GM23248 (cell line): ENCODE results near the gene PARL. TPM values are rescaled to one million over a fixed set of nuclear protein-coding genes. Genes with fewer than 3 reads are reported as not detected.

Source experiments
- DNase-seq: peaks from one replicate; pipeline ENCODE4 v3.0.0-alpha.2; 2015
- H2AFZ ChIP-seq: fragments of 200-600 bp; sonication (generic); 2 replicates; pipeline ENCODE4 v1.6.1; 2016; ENCODE audit warnings: antibody characterized with exemption
- H3F3A ChIP-seq: fragments of 200-600 bp; sonication (generic); 2 replicates; pipeline ENCODE4 v1.6.1; 2016; ENCODE audit warnings: mild to moderate bottlenecking, antibody characterized with exemption, mixed run types; ENCODE audit not compliant: insufficient read depth
- H3K27ac ChIP-seq: fragments of 200-600 bp; sonication (generic); 2 replicates; pipeline ENCODE4 v1.5.1; 2016; ENCODE audit warnings: mild to moderate bottlenecking
- H3K27me3 ChIP-seq: fragments of 200-600 bp; sonication (generic); replicated peaks from 2 replicates; pipeline ENCODE4 v1.6.1; 2016; ENCODE audit warnings: mild to moderate bottlenecking; ENCODE audit not compliant: insufficient read depth
- H3K36me3 ChIP-seq: fragments of 200-600 bp; sonication (generic); 2 replicates; pipeline ENCODE4 v1.6.1; 2016; ENCODE audit warnings: low read depth, mild to moderate bottlenecking
- H3K4me1 ChIP-seq: fragments of 200-600 bp; sonication (generic); 2 replicates; pipeline ENCODE4 v1.6.1; 2016; ENCODE audit warnings: mild to moderate bottlenecking; ENCODE audit not compliant: insufficient read depth
- H3K4me2 ChIP-seq: fragments of 200-600 bp; sonication (generic); one replicate; pipeline ENCODE4 v1.6.1; 2016; ENCODE audit warnings: mild to moderate bottlenecking; ENCODE audit not compliant: unreplicated experiment
- H3K4me3 ChIP-seq: fragments of 200-600 bp; sonication (generic); 2 replicates; pipeline ENCODE4 v1.5.1; 2016; ENCODE audit warnings: mild to moderate bottlenecking
- H3K79me2 ChIP-seq: fragments of 200-600 bp; sonication (generic); 2 replicates; pipeline ENCODE4 v1.6.1; 2016; ENCODE audit warnings: mild to moderate bottlenecking; ENCODE audit not compliant: insufficient read depth
- H3K9ac ChIP-seq: fragments of 200-600 bp; sonication (generic); 2 replicates; pipeline ENCODE4 v1.6.1; 2016; ENCODE audit warnings: mild to moderate bottlenecking
- H3K9me2 ChIP-seq: fragments of 200-600 bp; sonication (generic); 2 replicates; pipeline ENCODE4 v1.6.1; 2016; ENCODE audit warnings: mixed run types, mild to moderate bottlenecking, moderate library complexity; ENCODE audit not compliant: insufficient read depth
- H3K9me3 ChIP-seq: fragments of 200-600 bp; sonication (generic); one replicate; pipeline ENCODE4 v1.6.1; 2017; ENCODE audit warnings: low read depth
- H4K20me1 ChIP-seq: fragments of 200-600 bp; sonication (generic); 2 replicates; pipeline ENCODE4 v1.6.0; 2016; ENCODE audit not compliant: insufficient read depth
- EZH2 ChIP-seq: fragments of 200-600 bp; sonication (generic); IDR thresholded peaks from 2 replicates; pipeline ENCODE4 v1.6.1; 2018; ENCODE audit warnings: antibody characterized with exemption, mild to moderate bottlenecking; ENCODE audit not compliant: insufficient read depth, poor library complexity, severe bottlenecking
- EZH2phosphoT487 ChIP-seq: fragments of 200-600 bp; sonication (generic); IDR thresholded peaks from 2 replicates; pipeline ENCODE4 v1.6.1; 2018; ENCODE audit warnings: antibody characterized with exemption, moderate library complexity, mild to moderate bottlenecking, low read depth; ENCODE audit not compliant: insufficient read depth
- WGBS, 2 experiments: methylation state at CpG; one replicate each; pipeline ENCODE4 v1.1.6; 2015 to 2017; ENCODE audit warnings: low lambda C conversion rate in 2 of 2, low coverage in 1 of 2; ENCODE audit errors: missing lambda C conversion rate in 2 of 2; 5-methylcytosine and 5-hydroxymethylcytosine counted together
- in situ Hi-C: fragments of 300-500 bp; cut with MboI; formaldehyde crosslinking; loops from 2 replicates; pipeline ENCODE4 v1.15.0; 2020
- polyA plus RNA-seq: library from polyadenylated mRNA; unstranded; fragments of >200 nt; fragmentation: Nextera tagmentation; extraction: Ambion mirVana; gene quantifications from 2 replicates; pipeline ENCODE4 v1.2.1, GENCODE V29; 2016
- total RNA-seq: library from RNA; depleted of rRNA; stranded (reverse); fragments of >200 nt; shearing (Covaris generic); gene quantifications from 2 replicates; pipeline ENCODE4 v1.2.3, GENCODE V29; 2014

Gene PARL
- total and polyA plus RNA-seq, 2 experiments from 2014 or later = 35.9 to 61.7 TPM

- H3K27ac ChIP-seq = no peak overlapping the region
- no peak overlapping the region for H3K4me2 ChIP-seq
- H4K20me1 ChIP-seq = no peaks in the 10 kb centered on the region
- no peaks in the 10 kb centered on the region for H3K79me2 ChIP-seq
- H3K27me3 ChIP-seq = no peaks in the 10 kb centered on the region
- no peaks in the 10 kb centered on the region for H3K9me3 ChIP-seq
- no peak overlapping the region for H3K4me3 ChIP-seq
- H3K36me3 ChIP-seq = peaks cover 3% of the 10 kb centered on the region; the same call in 1 of the 2 replicates
- peaks cover 6% of the 10 kb centered on the region; the same call in 1 of the 2 replicates for H3F3A ChIP-seq
- no peaks in the 10 kb centered on the region for H3K4me1 ChIP-seq
- no peaks in the 10 kb centered on the region for H3K9me2 ChIP-seq
- no peak overlapping the region for H3K9ac ChIP-seq
- no peak for DNase-seq
- no peak overlapping the region for H2AFZ ChIP-seq
- TF ChIP-seq EZH2phosphoT487 (no peak), EZH2 (no peak)
- in situ Hi-C loops = loop anchor here (25.0 kb wide), 1 partner anchor 617 kb away; no protein-coding TSS in a partner anchor
- WGBS, 2 experiments = 86 to 87% methylated on average over 13 to 14 of the region's 14 CpGs
Observed at GRCh38 chr3:183920416-183920815, 35.7 kb upstream of the PARL start.

DNA sequence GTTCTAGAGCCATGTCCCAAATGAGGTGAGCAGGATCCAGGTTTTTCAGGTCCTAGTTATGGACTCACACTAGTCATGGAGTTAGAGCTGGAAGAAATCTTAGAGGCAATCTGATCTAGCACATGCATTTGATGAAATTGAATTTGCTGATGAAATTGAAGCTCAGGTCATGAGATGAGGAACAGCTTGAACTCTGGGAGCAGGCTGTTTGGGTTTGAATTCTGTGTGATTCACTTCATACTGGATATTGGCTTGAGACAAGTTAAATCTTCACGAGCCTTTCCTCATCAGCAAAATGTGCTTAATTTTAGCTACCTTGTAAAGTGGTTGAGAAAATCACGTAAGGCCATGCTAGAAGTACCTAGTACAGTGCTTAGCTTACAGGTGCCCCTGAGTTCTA, 33.5 kb upstream of the PARL start:
- Histone ChIP-seq H4K20me1 (no peaks in the 10 kb centered on the region), H3K36me3 (peaks cover 3% of the 10 kb centered on the region; the same call in 1 of the 2 replicates), H3K4me3 (no peak overlapping the region), H3K9me2 (no peaks in the 10 kb centered on the region), H3K9ac (no peak overlapping the region), H3K4me2 (no peak overlapping the region), H3K4me1 (no peaks in the 10 kb centered on the region), H3K27me3 (no peaks in the 10 kb centered on the region), H2AFZ (no peak overlapping the region), H3K79me2 (no peaks in the 10 kb centered on the region), H3K27ac (no peak overlapping the region), H3K9me3 (no peaks in the 10 kb centered on the region), H3F3A (peaks cover 6% of the 10 kb centered on the region; the same call in 1 of the 2 replicates)
- 62 to 68% methylated on average over 2 of the region's 2 CpGs for WGBS, 2 experiments
- TF ChIP-seq EZH2 (no peak), EZH2phosphoT487 (no peak)
- in situ Hi-C loops = loop anchor here (25.0 kb wide), 1 partner anchor 619 kb away; no protein-coding TSS in a partner anchor
- DNase-seq = no peak

DNA sequence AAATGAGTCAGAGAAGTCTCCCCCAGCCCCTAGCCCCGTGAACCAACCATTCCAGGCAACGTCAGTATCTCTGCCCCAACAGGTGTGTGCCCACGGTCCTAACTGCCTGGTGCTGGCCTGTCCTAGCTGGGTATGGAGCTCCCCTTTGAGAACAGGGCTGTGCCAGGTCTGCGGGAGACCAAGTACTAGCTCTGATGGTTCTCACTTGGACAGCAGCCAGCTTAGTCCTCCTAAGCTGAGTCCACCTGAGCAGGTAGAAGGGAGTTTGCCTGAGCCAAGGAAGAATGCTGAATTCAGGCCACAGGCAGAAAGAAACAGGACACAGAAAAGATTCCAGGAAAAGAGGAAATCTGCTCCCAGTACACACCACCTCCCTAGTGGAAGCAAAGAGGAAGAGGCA, 33.1 kb upstream of the PARL start:
- Histone ChIP-seq H3K27ac (no peak overlapping the region), H3K27me3 (no peaks in the 10 kb centered on the region), H4K20me1 (no peaks in the 10 kb centered on the region), H3K36me3 (peaks cover 3% of the 10 kb centered on the region; the same call in 1 of the 2 replicates), H3F3A (peaks cover 6% of the 10 kb centered on the region; the same call in 1 of the 2 replicates), H3K9me3 (no peaks in the 10 kb centered on the region), H3K9me2 (no peaks in the 10 kb centered on the region), H3K79me2 (no peaks in the 10 kb centered on the region), H2AFZ (no peak overlapping the region), H3K4me1 (no peaks in the 10 kb centered on the region), H3K9ac (no peak overlapping the region), H3K4me3 (no peak overlapping the region), H3K4me2 (no peak overlapping the region)
- in situ Hi-C loops = loop anchor here (25.0 kb wide), 1 partner anchor 620 kb away; no protein-coding TSS in a partner anchor
- 90 to 98% methylated on average over 4 of the region's 4 CpGs for WGBS, 2 experiments
- no peak for DNase-seq
- no peak for TF ChIP-seq EZH2phosphoT487
- no peak for TF ChIP-seq EZH2

GRCh38 chr3:183914856-183915255, 30.2 kb upstream of the PARL start:
- Histone ChIP-seq H2AFZ (no peak overlapping the region), H3K27ac (no peak overlapping the region), H3F3A (peaks cover 6% of the 10 kb centered on the region; the same call in 1 of the 2 replicates), H3K27me3 (0 out of 2 replicates have a peak, but pooled peaks cover 3% of the 10 kb centered on the region), H4K20me1 (no peaks in the 10 kb centered on the region), H3K4me3 (no peak overlapping the region), H3K9me3 (no peaks in the 10 kb centered on the region), H3K36me3 (no peaks in the 10 kb centered on the region; the same call in 1 of the 2 replicates), H3K79me2 (no peaks in the 10 kb centered on the region), H3K9ac (no peak overlapping the region), H3K4me2 (no peak overlapping the region), H3K4me1 (no peaks in the 10 kb centered on the region), H3K9me2 (no peaks in the 10 kb centered on the region)
- in situ Hi-C loops = loop anchor here (25.0 kb wide), 1 partner anchor 622 kb away; no protein-coding TSS in a partner anchor
- no peak for TF ChIP-seq EZH2
- no peak for TF ChIP-seq EZH2phosphoT487
- no peak for DNase-seq
- 86 to 90% methylated on average over 5 of the region's 5 CpGs for WGBS, 2 experiments

- Histone ChIP-seq H3K4me2 (no peak overlapping the region), H3K4me3 (no peak overlapping the region), H3K9ac (no peak overlapping the region), H3K4me1 (no peaks in the 10 kb centered on the region), H3K36me3 (no peaks in the 10 kb centered on the region), H3K9me3 (no peaks in the 10 kb centered on the region), H4K20me1 (no peaks in the 10 kb centered on the region), H3F3A (peaks cover 4% of the 10 kb centered on the region; the same call in 1 of the 2 replicates), H3K27ac (no peak overlapping the region), H2AFZ (no peak overlapping the region), H3K79me2 (no peaks in the 10 kb centered on the region), H3K27me3 (0 out of 2 replicates have a peak, but pooled peaks cover 3% of the 10 kb centered on the region), H3K9me2 (no peaks in the 10 kb centered on the region)
- DNase-seq = no peak
- in situ Hi-C loops = loop anchor here (25.0 kb wide), 1 partner anchor 624 kb away; no protein-coding TSS in a partner anchor
- WGBS, 2 experiments = 78 to 89% methylated on average over 8 to 9 of the region's 9 CpGs
- no peak for TF ChIP-seq EZH2
- TF ChIP-seq EZH2phosphoT487 = no peak
Observed at GRCh38 chr3:183913580-183913920, 28.9 kb upstream of the PARL start.
